Erythroblast (primary cell): Measurements from ENCODE around the gene DOCK3.

ENCODE experiments used
- GATA1 ChIP-seq: IDR thresholded peaks from 2 replicates; pipeline ENCODE4 v1.6.1; 2011; ENCODE audit warnings: low read depth, mild to moderate bottlenecking, control low read depth, low read length, moderate library complexity
- POLR2A ChIP-seq: IDR thresholded peaks from 2 replicates; pipeline ENCODE4 v1.6.1; 2011; ENCODE audit warnings: mild to moderate bottlenecking, low read length

- no peak for TF ChIP-seq POLR2A
- TF ChIP-seq GATA1, result no peak
Observed at GRCh38 chr3:50953825-50954414, 279.2 kb downstream of the DOCK3 start.
